Measurements from ENCODE around the gene WSCD1.
A peak's percentile ranks its signal among the peaks of the same experiment; 100 is the strongest.

WSCD1 gene

GRCh38 chr17:6069539-6070429 is at the start of gene WSCD1:
Gene WSCD1, plus strand, starts transcription at chr17:6070379. Its CDS starts 10,280 bp downstream, at chr17:6080659.
- peak; percentile 26 for DNase-seq

- no peak for DNase-seq
These were observed 49.2 kb upstream of the WSCD1 start for GRCh38 chr17:6021011-6021400.

GRCh38 chr17:6021627-6022026 is 48.6 kb upstream of the WSCD1 start:
- no peak for DNase-seq

- no peak for DNase-seq
These were observed 46.9 kb upstream of the WSCD1 start for GRCh38 chr17:6023036-6023831.

- DNase-seq = no peak
These were observed 45.6 kb upstream of the WSCD1 start for GRCh38 chr17:6024576-6024975.

GRCh38 chr17:6027342-6028024 is 42.7 kb upstream of the WSCD1 start:
- DNase-seq = peak; percentile 60

GRCh38 chr17:6028294-6028693 is 41.9 kb upstream of the WSCD1 start:
- no peak for DNase-seq

- no peak for DNase-seq
These were observed 34.3 kb upstream of the WSCD1 start for GRCh38 chr17:6035801-6036394.

GRCh38 chr17:6040504-6040903 is 29.7 kb upstream of the WSCD1 start:
- DNase-seq = no peak

GRCh38 chr17:6041246-6041645 is 28.9 kb upstream of the WSCD1 start:
- no peak for DNase-seq

- DNase-seq = no peak
These were observed 26.8 kb upstream of the WSCD1 start for GRCh38 chr17:6043405-6043804.

- DNase-seq = no peak
These were observed 25.9 kb upstream of the WSCD1 start for GRCh38 chr17:6044261-6044660.

- DNase-seq = no peak
These were observed 24.4 kb upstream of the WSCD1 start for GRCh38 chr17:6045621-6046357.

- no peak for DNase-seq
These were observed 23.7 kb upstream of the WSCD1 start for GRCh38 chr17:6046431-6046830.

GRCh38 chr17:6046931-6047330 is 23.2 kb upstream of the WSCD1 start:
- no peak for DNase-seq

GRCh38 chr17:6047966-6048365 is 22.2 kb upstream of the WSCD1 start:
- no peak for DNase-seq

GRCh38 chr17:6048486-6048885 is 21.7 kb upstream of the WSCD1 start:
- no peak for DNase-seq

- no peak for DNase-seq
These were observed 17.3 kb upstream of the WSCD1 start for GRCh38 chr17:6052926-6053325.

GRCh38 chr17:6054372-6054771 is 15.8 kb upstream of the WSCD1 start:
- no peak for DNase-seq

- no peak for DNase-seq
These were observed 14.1 kb upstream of the WSCD1 start for GRCh38 chr17:6056104-6056503.

GRCh38 chr17:6057562-6057961 is 12.6 kb upstream of the WSCD1 start:
- DNase-seq = no peak

- DNase-seq = no peak
These were observed 10.8 kb upstream of the WSCD1 start for GRCh38 chr17:6059406-6059805.
